Astrocyte (in vitro differentiated cells and primary cell): Measurements from ENCODE around the gene ANKLE2. TPM values are rescaled to one million over a fixed set of nuclear protein-coding genes. Genes with fewer than 3 reads are reported as not detected.
"Not testable (repeated sequence)": the region's sequence is repeated elsewhere in the genome, so short reads cannot be mapped to it uniquely, and the experiment has no call there.

Experiments
- DNase-seq: peaks from one replicate; pipeline ENCODE4 v3.0.0-alpha.2; 2010; ENCODE audit warnings: low read depth
- FAIRE-seq: peaks from 2 replicates; lab custom pipeline; 2011; peaks lifted over from hg19 to GRCh38; lab: Jason Lieb, UNC
- H2AFZ ChIP-seq: 2 replicates; pipeline ENCODE4 v1.6.0; 2012; ENCODE audit warnings: low read depth, low read length, inconsistent platforms
- H3K27ac ChIP-seq: 2 replicates; pipeline ENCODE4 v1.5.1; 2011; ENCODE audit warnings: low read depth, low read length, inconsistent platforms
- H3K27me3 ChIP-seq: 2 replicates; pipeline ENCODE4 v1.6.0; 2011; ENCODE audit warnings: low read length, inconsistent platforms; ENCODE audit not compliant: insufficient read depth
- H3K36me3 ChIP-seq: 2 replicates; pipeline ENCODE4 v1.5.1; 2011; ENCODE audit warnings: low read length, inconsistent platforms; ENCODE audit not compliant: insufficient read depth
- H3K4me1 ChIP-seq: 2 replicates; pipeline ENCODE4 v1.5.1; 2011; ENCODE audit warnings: low read length, inconsistent platforms; ENCODE audit not compliant: insufficient read depth
- H3K4me2 ChIP-seq: 2 replicates; pipeline ENCODE4 v1.6.0; 2012; ENCODE audit warnings: low read length, inconsistent platforms
- H3K4me3 ChIP-seq: 2 replicates; pipeline ENCODE4 v1.5.1; 2011; ENCODE audit warnings: low read depth, mild to moderate bottlenecking, low read length, inconsistent platforms; ENCODE audit not compliant: insufficient read depth
- H3K79me2 ChIP-seq: 2 replicates; pipeline ENCODE4 v1.6.0; 2012; ENCODE audit warnings: mild to moderate bottlenecking, low read length, inconsistent platforms; ENCODE audit not compliant: insufficient read depth
- H3K9ac ChIP-seq: 2 replicates; pipeline ENCODE4 v1.6.0; 2012; ENCODE audit warnings: mild to moderate bottlenecking, low read length, inconsistent platforms
- H3K9me3 ChIP-seq: 2 replicates; pipeline ENCODE4 v1.5.1; 2012; ENCODE audit warnings: low read depth, mild to moderate bottlenecking, low read length, inconsistent platforms; ENCODE audit not compliant: insufficient read depth
- H4K20me1 ChIP-seq: 2 replicates; pipeline ENCODE4 v1.6.0; 2012; ENCODE audit warnings: low read length, inconsistent platforms; ENCODE audit not compliant: insufficient read depth
- H3K27ac Mint-ChIP-seq: one replicate; pipeline ENCODE4 v1.8.0; 2021; ENCODE audit warnings: mild to moderate bottlenecking, mixed read lengths; ENCODE audit not compliant: unreplicated experiment
- H3K27me3 Mint-ChIP-seq: one replicate; pipeline ENCODE4 v1.8.0; 2021; ENCODE audit warnings: low read depth, mixed read lengths; ENCODE audit not compliant: unreplicated experiment
- H3K36me3 Mint-ChIP-seq: one replicate; pipeline ENCODE4 v1.8.0; 2021; ENCODE audit warnings: low read depth, mixed read lengths; ENCODE audit not compliant: unreplicated experiment
- H3K4me1 Mint-ChIP-seq: one replicate; pipeline ENCODE4 v1.8.0; 2021; ENCODE audit warnings: low read depth, mixed read lengths; ENCODE audit not compliant: unreplicated experiment
- H3K4me3 Mint-ChIP-seq: one replicate; pipeline ENCODE4 v1.8.0; 2021; ENCODE audit warnings: mild to moderate bottlenecking, moderate library complexity, mixed read lengths; ENCODE audit not compliant: unreplicated experiment
- H3K9me3 Mint-ChIP-seq: one replicate; pipeline ENCODE4 v1.8.0; 2021; ENCODE audit warnings: mild to moderate bottlenecking, mixed read lengths; ENCODE audit not compliant: unreplicated experiment
- EZH2 ChIP-seq: IDR thresholded peaks from 2 replicates; pipeline ENCODE4 v1.6.1; 2012; ENCODE audit warnings: mild to moderate bottlenecking, low read length, inconsistent platforms; ENCODE audit not compliant: insufficient read depth
- total RNA-seq: library from RNA; stranded (reverse); gene quantifications from 2 replicates; pipeline ENCODE4 v1.2.1, GENCODE V29; 2021
- TF ChIP-seq, protein P1 (sequence below): IDR thresholded peaks from 2 replicates; pipeline ENCODE4 v1.5.1; 2011; ENCODE audit warnings: low read depth, mild to moderate bottlenecking, inconsistent platforms, low read length, moderate library complexity; ENCODE audit not compliant: insufficient read depth

The ANKLE2 gene
- total RNA-seq, 1 donor from 2014 or later = 140 TPM

GRCh38 chr12:132797820-132798570 lies 36.4 kb upstream of the ANKLE2 start:
- H3K4me3 Mint-ChIP-seq = no peak overlapping the region
- H2AFZ ChIP-seq = no peak overlapping the region
- no peaks in the 10 kb centered on the region for H3K4me1 ChIP-seq
- H3K27ac Mint-ChIP-seq = no peak overlapping the region
- no peaks in the 10 kb centered on the region for H3K27me3 ChIP-seq
- H3K27ac ChIP-seq = no peak overlapping the region
- no peaks in the 10 kb centered on the region for H3K4me1 Mint-ChIP-seq
- H4K20me1 ChIP-seq = peaks cover 83% of the 10 kb centered on the region
- no peaks in the 10 kb centered on the region for H3K9me3 Mint-ChIP-seq
- no peaks in the 10 kb centered on the region for H3K9me3 ChIP-seq
- peaks cover 61% of the 10 kb centered on the region for H3K36me3 ChIP-seq
- H3K4me3 ChIP-seq = no peak overlapping the region
- H3K79me2 ChIP-seq = peaks cover 63% of the 10 kb centered on the region
- H3K27me3 Mint-ChIP-seq = no peaks in the 10 kb centered on the region
- FAIRE-seq (no peak), DNase-seq (no peak)
- H3K4me2 ChIP-seq = no peak overlapping the region
- H3K9ac ChIP-seq = no peak overlapping the region
- peaks cover 12% of the 10 kb centered on the region for H3K36me3 Mint-ChIP-seq
- TF ChIP-seq, protein P1, sequence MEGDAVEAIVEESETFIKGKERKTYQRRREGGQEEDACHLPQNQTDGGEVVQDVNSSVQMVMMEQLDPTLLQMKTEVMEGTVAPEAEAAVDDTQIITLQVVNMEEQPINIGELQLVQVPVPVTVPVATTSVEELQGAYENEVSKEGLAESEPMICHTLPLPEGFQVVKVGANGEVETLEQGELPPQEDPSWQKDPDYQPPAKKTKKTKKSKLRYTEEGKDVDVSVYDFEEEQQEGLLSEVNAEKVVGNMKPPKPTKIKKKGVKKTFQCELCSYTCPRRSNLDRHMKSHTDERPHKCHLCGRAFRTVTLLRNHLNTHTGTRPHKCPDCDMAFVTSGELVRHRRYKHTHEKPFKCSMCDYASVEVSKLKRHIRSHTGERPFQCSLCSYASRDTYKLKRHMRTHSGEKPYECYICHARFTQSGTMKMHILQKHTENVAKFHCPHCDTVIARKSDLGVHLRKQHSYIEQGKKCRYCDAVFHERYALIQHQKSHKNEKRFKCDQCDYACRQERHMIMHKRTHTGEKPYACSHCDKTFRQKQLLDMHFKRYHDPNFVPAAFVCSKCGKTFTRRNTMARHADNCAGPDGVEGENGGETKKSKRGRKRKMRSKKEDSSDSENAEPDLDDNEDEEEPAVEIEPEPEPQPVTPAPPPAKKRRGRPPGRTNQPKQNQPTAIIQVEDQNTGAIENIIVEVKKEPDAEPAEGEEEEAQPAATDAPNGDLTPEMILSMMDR = no peak
- no peak for TF ChIP-seq EZH2

GRCh38 chr12:132795847-132796246 lies 34.2 kb upstream of the ANKLE2 start:
- Histone ChIP-seq H3K27me3 (no peaks in the 10 kb centered on the region), H3K9ac (no peak overlapping the region), H3K4me3 (no peak overlapping the region), H3K4me2 (no peak overlapping the region), H3K36me3 (peaks cover 56% of the 10 kb centered on the region), H2AFZ (no peak overlapping the region), H3K9me3 (no peaks in the 10 kb centered on the region), H3K27ac (no peak overlapping the region), H3K79me2 (peaks cover 60% of the 10 kb centered on the region), H3K4me1 (no peaks in the 10 kb centered on the region), H4K20me1 (peaks cover 88% of the 10 kb centered on the region)
- H3K36me3 Mint-ChIP-seq = peaks cover 18% of the 10 kb centered on the region
- H3K27me3 Mint-ChIP-seq = no peaks in the 10 kb centered on the region
- no peak overlapping the region for H3K4me3 Mint-ChIP-seq
- no peak for FAIRE-seq
- no peak overlapping the region for H3K27ac Mint-ChIP-seq
- H3K4me1 Mint-ChIP-seq = no peaks in the 10 kb centered on the region
- H3K9me3 Mint-ChIP-seq = no peaks in the 10 kb centered on the region
- TF ChIP-seq, protein P1 = no peak
- no peak for TF ChIP-seq EZH2
- DNase-seq = no peak

DNA sequence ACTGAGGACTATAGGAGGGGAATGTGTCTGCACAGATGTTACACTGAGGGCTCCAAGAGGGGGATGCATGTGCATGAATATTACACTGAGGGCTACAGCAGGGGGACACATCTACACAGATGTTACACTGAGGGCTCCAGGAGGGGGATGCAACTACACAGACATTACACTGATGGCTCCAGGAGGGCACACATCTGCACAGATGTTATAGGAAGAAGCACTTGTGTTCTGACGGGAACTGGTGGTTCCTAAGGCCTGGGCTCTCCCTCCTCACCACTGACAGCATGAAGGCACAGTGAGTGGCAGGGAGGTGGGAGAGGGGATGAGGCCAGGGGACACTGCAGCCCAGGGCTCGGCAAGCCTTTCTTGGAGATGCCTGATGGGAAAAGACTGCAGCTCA lies 30.3 kb upstream of the ANKLE2 start:
- H3K36me3 Mint-ChIP-seq = peaks cover 27% of the 10 kb centered on the region
- H3K4me3 Mint-ChIP-seq, H3K27me3 Mint-ChIP-seq, H3K9me3 Mint-ChIP-seq, H3K4me1 Mint-ChIP-seq, DNase-seq, H3K27ac ChIP-seq, H3K27ac Mint-ChIP-seq, H3K4me2 ChIP-seq, H3K9ac ChIP-seq, H3K4me1 ChIP-seq, H2AFZ ChIP-seq, H3K4me3 ChIP-seq, FAIRE-seq, H3K27me3 ChIP-seq, H3K9me3 ChIP-seq: not testable (repeated sequence)
- peaks cover 36% of the 10 kb centered on the region for H3K36me3 ChIP-seq
- peaks cover 56% of the 10 kb centered on the region for H3K79me2 ChIP-seq
- H4K20me1 ChIP-seq = peaks cover 83% of the 10 kb centered on the region
